C4-2B (cell line): ENCODE results near the gene ZNF316.

Source experiments
- CTCF ChIP-seq: fragments of 450-650 bp; conservative IDR thresholded peaks from 2 replicates; pipeline ENCODE4 v1.5.1; 2017; ENCODE audit warnings: mild to moderate bottlenecking
- ZFX ChIP-seq: fragments of 450-650 bp; IDR thresholded peaks from 2 replicates; pipeline ENCODE4 v1.6.1; 2017

- TF ChIP-seq CTCF (no peak), ZFX (no peak)
Observed at GRCh38 chr7:6653071-6654003, 16.2 kb downstream of the ZNF316 start.
